Peyer's patch (tissue), 4 donors: ENCODE results near the gene MED7. TPM values are rescaled to one million over a fixed set of nuclear protein-coding genes. Genes with fewer than 3 reads are reported as not detected.
"Not testable (repeated sequence)": the region's sequence is repeated elsewhere in the genome, so short reads cannot be mapped to it uniquely, and the experiment has no call there.

Experiments
- DNase-seq, 3 donors: peaks; one replicate each; pipeline ENCODE4 v3.0.0-alpha.2; 2017 to 2019
- H3K27ac ChIP-seq, 4 donors: fragments of 200-600 bp; sonication (generic); one replicate each; pipeline ENCODE4 v1.5.1; 2016 to 2019
- H3K27me3 ChIP-seq, 2 donors: fragments of 200-600 bp; sonication (generic); one replicate each; pipeline ENCODE4 v1.5.1; 2019
- H3K36me3 ChIP-seq, 3 donors: fragments of 200-600 bp; sonication (generic); one replicate each; pipeline ENCODE4 v1.5.1; 2016 to 2019
- H3K4me1 ChIP-seq, 4 donors: fragments of 200-600 bp; sonication (generic); one replicate each; pipeline ENCODE4 v1.5.1; 2016 to 2019
- H3K4me3 ChIP-seq, 4 donors: fragments of 200-600 bp; sonication (generic); 1 replicate in 3 of 4; 2 replicates in 1 of 4; pipeline ENCODE4 v1.5.1; 2016 to 2019; ENCODE audit warnings: mild to moderate bottlenecking in 1 of 4
- H3K9me3 ChIP-seq, 4 donors: fragments of 200-600 bp; sonication (generic); one replicate each; pipeline ENCODE4 v1.5.1; 2016 to 2019; ENCODE audit warnings: mild to moderate bottlenecking in 1 of 4
- CTCF ChIP-seq, 6 experiments: fragments of 450-650 bp in 4 of 6; fragments of 200-600 bp in 2 of 6; sonication (generic) in 1 of 6; IDR thresholded peaks; one replicate each; pipeline ENCODE4 v1.5.1; 2017 to 2019; ENCODE audit warnings: antibody characterized with exemption in 6 of 6, mild to moderate bottlenecking in 3 of 6, moderate library complexity in 1 of 6
- POLR2A ChIP-seq, 2 donors: fragments of 450-650 bp; IDR thresholded peaks; one replicate each; pipeline ENCODE4 v1.5.1; 2017; ENCODE audit warnings: antibody characterized with exemption in 2 of 2, mild to moderate bottlenecking in 2 of 2, moderate library complexity in 2 of 2
- total RNA-seq, 4 donors: library from RNA; depleted of rRNA; stranded (reverse); fragments of >200 nt; gene quantifications; one replicate each; pipeline ENCODE4 v1.1.0, GENCODE V29; 2016

MED7 gene
- 10 to 100 TPM in 1 of 4 donors, 1 to 10 TPM in 3; 6.7 to 12.4 (median 7.3) TPM for total RNA-seq

- TF ChIP-seq CTCF (IDR thresholded peaks at IDR 0.05): no peak
- peak; percentile 60 to 80 for TF ChIP-seq POLR2A (IDR thresholded peaks at IDR 0.05)
- peaks cover 0 to 12% (median 0%) of the 10 kb centered on the region in 3 donors for H3K36me3 ChIP-seq
- H3K4me3 ChIP-seq: peak within 1 kb of the TSS; percentile 62 to 98 (median 83)
- peaks cover 0 to 16% (median 0%) of the 10 kb centered on the region in 4 donors for H3K4me1 ChIP-seq
- peak within 1 kb of the TSS; percentile 75 to 95 (median 91) for H3K27ac ChIP-seq
- no peaks in the 10 kb centered on the region for H3K27me3 ChIP-seq
- peak; percentile 87 to 97 (median 91) for DNase-seq
- no peaks in the 10 kb centered on the region for H3K9me3 ChIP-seq
Measured at GRCh38 chr5:157142317-157143126, at the start of gene MED7. Gene MED7, minus strand, starts transcription at chr5:157142865. Its CDS starts 3,434 bp downstream, at chr5:157139431.

GRCh38 chr5:157189223-157189622 lies 46.6 kb upstream of the MED7 start:
- H3K4me3 ChIP-seq: peak overlapping the region in 1 of 4 donors; percentile 6
- DNase-seq: no peak
- no peaks in the 10 kb centered on the region for H3K4me1 ChIP-seq
- H3K27me3 ChIP-seq: no peaks in the 10 kb centered on the region
- TF ChIP-seq CTCF (IDR thresholded peaks at IDR 0.05) (no peak), POLR2A (IDR thresholded peaks at IDR 0.05) (no peak)
- no peaks in the 10 kb centered on the region for H3K36me3 ChIP-seq
- no peaks in the 10 kb centered on the region for H3K9me3 ChIP-seq
- H3K27ac ChIP-seq: peak overlapping the region in 1 of 4 donors; percentile 36

GRCh38 chr5:157188270-157188669 lies 45.6 kb upstream of the MED7 start:
- DNase-seq: no peak
- H3K27me3 ChIP-seq: no peaks in the 10 kb centered on the region
- H3K9me3 ChIP-seq: no peaks in the 10 kb centered on the region
- H3K4me1 ChIP-seq: no peaks in the 10 kb centered on the region
- H3K4me3 ChIP-seq: no peak overlapping the region
- peak overlapping the region in 1 of 4 donors; percentile 36 for H3K27ac ChIP-seq
- no peaks in the 10 kb centered on the region for H3K36me3 ChIP-seq
- TF ChIP-seq CTCF (IDR thresholded peaks at IDR 0.05): no peak
- no peak for TF ChIP-seq POLR2A (IDR thresholded peaks at IDR 0.05)

- no peaks in the 10 kb centered on the region for H3K4me1 ChIP-seq
- no peaks in the 10 kb centered on the region for H3K36me3 ChIP-seq
- peak overlapping the region in 2 of 4 donors; percentile 7 to 36 for H3K27ac ChIP-seq
- TF ChIP-seq CTCF (IDR thresholded peaks at IDR 0.05) (no peak), POLR2A (IDR thresholded peaks at IDR 0.05) (no peak)
- DNase-seq: no peak
- no peaks in the 10 kb centered on the region for H3K27me3 ChIP-seq
- H3K4me3 ChIP-seq: peak overlapping the region in 2 of 4 donors; percentile 1 to 7
- H3K9me3 ChIP-seq: no peaks in the 10 kb centered on the region
Measured at GRCh38 chr5:157187046-157187754, 44.5 kb upstream of the MED7 start.

GRCh38 chr5:157186309-157187045 lies 43.8 kb upstream of the MED7 start:
- Histone ChIP-seq H3K9me3 (no peaks in the 10 kb centered on the region), H3K4me1 (no peaks in the 10 kb centered on the region), H3K27me3 (no peaks in the 10 kb centered on the region), H3K27ac (peak overlapping the region in 2 of 4 donors; percentile 7 to 36), H3K36me3 (no peaks in the 10 kb centered on the region), H3K4me3 (peak overlapping the region in 2 of 4 donors; percentile 1 to 7)
- DNase-seq: no peak
- TF ChIP-seq CTCF (IDR thresholded peaks at IDR 0.05) (no peak), POLR2A (IDR thresholded peaks at IDR 0.05) (no peak)

GRCh38 chr5:157185122-157185521 lies 42.5 kb upstream of the MED7 start:
- H3K9me3 ChIP-seq, H3K4me1 ChIP-seq, DNase-seq, H3K36me3 ChIP-seq, H3K27me3 ChIP-seq: not testable (repeated sequence)
- Histone ChIP-seq H3K4me3 (peak overlapping the region in 2 of 4 donors; percentile 0 to 36), H3K27ac (peak overlapping the region in 1 of 4 donors; percentile 27)
